Fibroblast of skin of left quadriceps (primary cell): Measurements from ENCODE around the gene USP8.
A peak's percentile ranks its signal among the peaks of the same experiment; 100 is the strongest.
"Not testable (repeated sequence)": the region's sequence is repeated elsewhere in the genome, so short reads cannot be mapped to it uniquely, and the experiment has no call there.

Experiments used
- DNase-seq, 2 experiments: peaks; one replicate each; pipeline ENCODE4 v3.0.0-alpha.2; 2013; ENCODE audit warnings: low read depth in 2 of 2

USP8 gene

GRCh38 chr15:50440932-50441331 is 16.7 kb downstream of the USP8 start:
- no peak for DNase-seq

GRCh38 chr15:50452927-50453326 is 28.7 kb downstream of the USP8 start:
- peak; percentile 14 to 26 for DNase-seq

DNA sequence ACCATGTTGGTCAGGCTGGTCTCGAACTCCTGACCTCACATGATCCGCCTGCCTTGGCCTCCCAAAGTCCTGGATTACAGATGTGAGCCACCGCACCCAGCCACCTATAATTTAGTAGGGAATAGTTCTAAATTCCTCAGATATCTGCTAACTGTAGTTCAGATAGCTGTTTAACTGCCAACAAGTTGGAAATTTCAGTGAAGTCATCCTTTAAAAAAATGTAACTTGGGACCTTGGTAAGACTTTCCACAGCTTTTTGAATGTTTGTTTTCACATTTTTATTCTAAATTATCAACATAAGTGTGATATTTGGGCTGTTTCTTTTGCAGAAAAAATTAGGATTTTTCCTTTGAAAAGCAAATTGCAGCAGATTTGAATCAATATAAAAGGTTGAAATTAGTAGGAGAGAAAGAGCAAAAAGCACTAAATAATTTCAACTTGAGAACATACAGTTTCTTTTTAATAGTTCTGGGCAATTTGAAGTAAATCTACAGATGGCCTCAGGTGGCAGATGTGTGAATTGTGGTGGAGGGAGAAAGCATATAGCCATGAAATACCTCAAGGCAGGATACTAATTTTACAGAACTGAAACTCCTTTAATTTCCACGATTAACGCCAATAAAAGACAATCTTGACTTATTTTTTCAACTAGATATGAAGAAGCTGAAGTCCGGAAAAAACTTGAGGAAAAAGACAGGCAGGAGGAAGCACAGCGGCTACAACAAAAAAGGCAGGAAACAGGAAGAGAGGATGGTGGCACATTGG is 34.3 kb downstream of the USP8 start:
- DNase-seq, result no peak

- no peak for DNase-seq
Measured at GRCh38 chr15:50463423-50464358, 39.5 kb downstream of the USP8 start.

- DNase-seq, result no peak
Measured at GRCh38 chr15:50471072-50471471, 46.9 kb downstream of the USP8 start.

DNA sequence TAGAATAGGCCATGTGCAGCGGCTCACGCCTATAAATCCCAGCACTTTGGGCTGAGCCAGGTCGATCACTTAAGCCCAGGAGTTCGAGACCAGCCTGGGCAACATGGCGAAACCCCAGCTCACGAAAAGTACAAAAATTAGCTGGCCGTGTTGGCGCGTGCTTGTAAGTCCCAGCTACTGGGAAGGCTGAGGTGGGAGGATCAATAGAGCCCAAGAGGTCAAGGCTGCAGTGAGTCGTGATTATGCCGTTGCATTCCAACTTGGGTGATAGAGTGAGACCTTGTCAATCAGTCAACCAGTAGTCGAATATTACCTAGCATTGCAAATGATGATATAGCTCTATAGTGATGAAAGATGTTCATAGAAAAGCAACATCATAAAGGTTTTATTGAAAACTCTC is 51.9 kb downstream of the USP8 start:
- no peak for DNase-seq

- DNase-seq, result no peak
Measured at GRCh38 chr15:50484781-50485180, 60.6 kb downstream of the USP8 start.

GRCh38 chr15:50485389-50485788 is 61.2 kb downstream of the USP8 start:
- no peak for DNase-seq

DNA sequence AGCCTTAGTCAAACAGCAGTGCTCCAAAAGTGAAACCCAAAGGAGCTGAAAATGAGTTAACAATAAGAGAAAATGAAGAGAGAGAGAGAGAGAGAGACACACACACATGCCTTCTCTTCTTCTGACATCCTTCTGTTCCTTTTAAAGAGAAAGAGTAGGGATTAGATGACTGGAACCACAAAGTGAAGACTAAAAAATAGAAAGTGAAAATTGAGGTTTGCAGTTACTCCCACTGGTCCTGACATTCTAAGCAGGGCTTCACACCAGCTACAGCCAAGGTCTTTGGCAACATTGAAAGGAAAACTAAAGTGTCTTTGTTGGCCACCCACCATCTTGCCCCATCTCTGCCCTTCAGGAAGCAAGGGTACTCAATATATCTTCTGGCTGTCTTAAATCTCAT is 63.1 kb downstream of the USP8 start:
- no peak for DNase-seq

DNA sequence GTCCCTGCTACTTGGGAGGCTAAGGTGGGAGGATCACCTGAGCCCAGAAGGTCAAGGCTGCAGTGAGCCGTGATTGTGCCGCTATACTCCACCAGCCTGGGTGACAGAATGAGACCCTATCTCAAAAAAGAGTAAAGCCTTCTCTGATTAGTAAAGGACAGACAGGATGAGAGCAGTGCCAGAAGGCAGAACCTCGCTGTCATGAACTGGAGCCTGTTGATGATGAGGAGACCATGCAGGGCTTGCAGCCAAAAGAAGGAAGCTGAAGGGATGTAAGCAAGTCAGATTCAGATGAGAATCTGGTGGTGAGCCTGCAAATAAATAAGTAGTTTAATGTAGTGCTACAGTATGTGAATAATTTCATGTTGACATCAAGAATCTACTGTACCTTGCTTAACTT is 69.4 kb downstream of the USP8 start:
- no peak for DNase-seq

DNA sequence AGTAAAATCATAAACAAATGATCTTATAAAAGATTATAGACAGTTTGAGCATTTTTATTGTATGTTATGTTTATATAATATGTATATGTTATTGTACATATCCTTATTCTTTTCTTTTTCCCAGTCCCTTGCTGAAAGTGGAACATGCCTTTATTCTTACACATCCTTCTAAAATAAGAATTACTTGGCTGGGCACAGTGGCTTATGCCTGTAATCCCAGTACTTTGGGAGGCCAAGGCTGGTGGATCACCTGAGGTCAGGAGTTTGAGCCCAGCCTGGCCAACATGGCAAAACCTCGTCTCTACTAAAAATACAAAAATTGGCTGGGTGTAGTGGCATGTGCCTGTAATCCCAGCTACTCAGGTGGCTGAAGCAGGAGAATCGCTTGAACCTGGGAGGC is 70.3 kb downstream of the USP8 start:
- DNase-seq, result not testable (repeated sequence)

DNA sequence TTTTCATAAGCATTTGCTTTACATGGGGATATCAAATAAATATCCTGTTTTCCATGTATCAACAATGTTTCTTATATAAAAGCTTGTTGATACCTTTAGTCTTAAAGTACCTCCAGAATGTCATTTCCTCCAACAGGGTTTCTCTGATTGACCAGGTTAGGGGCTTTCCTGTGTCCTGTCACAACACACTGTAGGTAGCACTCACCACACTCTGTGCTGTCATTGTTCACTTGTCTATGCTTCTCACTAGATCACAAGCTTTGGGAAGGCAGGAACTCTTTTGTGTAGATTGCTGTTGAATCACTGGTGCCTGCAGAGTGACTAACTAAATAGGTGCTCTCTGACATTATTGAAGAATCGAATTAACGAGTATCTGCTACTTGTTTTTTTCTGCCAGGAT is 72.5 kb downstream of the USP8 start:
- no peak for DNase-seq

- DNase-seq, result no peak
Measured at GRCh38 chr15:50500352-50500751, 76.1 kb downstream of the USP8 start.

DNA sequence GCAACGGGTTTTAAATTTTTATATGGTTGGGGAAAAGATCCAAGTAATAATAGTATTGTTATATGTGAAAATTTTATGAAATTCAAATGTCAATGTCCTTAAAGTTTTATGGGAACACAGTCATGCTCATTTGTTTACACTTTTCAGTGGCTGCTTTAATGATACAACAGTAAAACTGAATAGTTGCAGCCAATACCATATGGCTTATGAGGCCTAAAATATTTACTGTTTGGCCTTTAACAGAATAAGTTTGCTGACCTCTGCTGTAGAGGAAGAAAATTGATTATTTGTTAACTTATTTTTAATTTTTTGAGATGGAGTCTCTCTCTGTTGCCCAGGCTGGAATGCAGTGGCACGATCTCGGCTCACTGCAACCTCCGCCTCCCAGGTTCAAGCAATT is 77.6 kb downstream of the USP8 start:
- no peak for DNase-seq

GRCh38 chr15:50503144-50503543 is 78.9 kb downstream of the USP8 start:
- no peak for DNase-seq

GRCh38 chr15:50505656-50506055 is 81.5 kb downstream of the USP8 start:
- DNase-seq, result not testable (repeated sequence)

GRCh38 chr15:50506121-50506520 is 81.9 kb downstream of the USP8 start:
- DNase-seq, result no peak

DNA sequence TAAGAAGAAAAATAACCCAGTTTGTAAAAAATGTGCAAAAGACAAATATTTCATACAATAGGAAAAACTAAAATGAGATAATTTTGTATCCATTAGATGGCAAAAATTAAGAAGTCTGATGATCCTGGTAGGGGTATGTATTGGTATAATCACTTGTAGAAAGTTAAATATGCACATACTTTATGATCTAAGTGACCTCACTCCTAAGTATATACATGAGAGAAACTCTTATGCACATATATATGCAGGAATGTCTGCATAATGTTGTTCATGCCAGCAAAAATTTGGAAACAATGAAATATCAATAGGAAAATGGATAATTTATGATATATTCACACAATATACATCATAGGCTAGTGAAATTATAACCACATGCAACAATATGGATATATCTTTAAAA is 88.8 kb downstream of the USP8 start:
- no peak for DNase-seq

DNA sequence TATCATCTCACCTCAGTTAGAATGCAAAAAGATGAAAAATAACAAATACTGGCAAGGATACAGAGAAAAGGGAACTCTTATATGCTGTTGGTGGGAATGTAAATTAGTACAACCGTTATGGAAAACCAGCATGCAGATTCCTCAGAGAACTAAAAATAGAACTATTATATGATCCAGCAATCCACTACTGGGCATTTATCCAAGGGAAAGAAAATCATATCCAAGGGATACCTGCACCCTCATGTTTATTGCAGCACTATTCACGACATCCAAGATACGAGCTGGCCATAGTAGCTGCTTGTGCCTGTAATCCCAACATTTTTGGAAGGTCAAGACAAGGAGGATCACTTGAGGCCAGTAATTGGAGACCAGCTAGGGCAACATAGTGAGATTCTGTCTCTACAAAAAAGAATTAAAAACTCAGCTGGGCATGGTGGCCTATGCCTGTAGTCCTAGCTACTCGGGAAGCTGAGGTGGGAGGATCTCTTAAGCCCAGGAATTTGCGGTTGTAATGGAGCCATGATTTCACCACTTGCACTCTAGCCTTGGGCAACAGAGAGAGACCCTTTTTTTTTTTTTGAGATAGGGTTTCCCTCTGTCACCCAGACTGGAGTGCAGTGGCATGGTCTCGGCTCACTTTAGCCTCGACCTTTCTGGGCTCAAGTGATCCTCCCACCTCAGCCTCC is 95.7 kb downstream of the USP8 start:
- DNase-seq, result peak in 1 of 2 experiments; percentile 23

DNA sequence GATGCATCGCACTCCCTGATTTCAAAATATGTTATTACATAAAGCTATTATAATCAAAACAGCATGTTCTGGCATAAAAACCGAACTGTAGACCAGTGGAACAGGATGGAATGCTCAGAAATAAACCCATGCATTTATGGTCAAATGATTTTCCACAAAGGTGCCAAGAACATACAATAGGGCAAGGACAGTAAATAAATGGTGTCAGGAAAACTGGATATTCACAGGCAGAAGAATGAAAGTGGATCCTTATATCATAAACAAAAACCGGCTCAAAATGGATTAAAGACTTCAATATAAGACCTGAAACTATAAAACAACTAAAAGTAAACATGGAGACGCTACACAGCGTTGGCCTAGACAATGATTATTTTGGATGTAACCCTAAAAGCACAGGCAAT is 99.6 kb downstream of the USP8 start:
- no peak for DNase-seq

- DNase-seq, result no peak
Measured at GRCh38 chr15:50531163-50531562, 107.0 kb downstream of the USP8 start.

DNA sequence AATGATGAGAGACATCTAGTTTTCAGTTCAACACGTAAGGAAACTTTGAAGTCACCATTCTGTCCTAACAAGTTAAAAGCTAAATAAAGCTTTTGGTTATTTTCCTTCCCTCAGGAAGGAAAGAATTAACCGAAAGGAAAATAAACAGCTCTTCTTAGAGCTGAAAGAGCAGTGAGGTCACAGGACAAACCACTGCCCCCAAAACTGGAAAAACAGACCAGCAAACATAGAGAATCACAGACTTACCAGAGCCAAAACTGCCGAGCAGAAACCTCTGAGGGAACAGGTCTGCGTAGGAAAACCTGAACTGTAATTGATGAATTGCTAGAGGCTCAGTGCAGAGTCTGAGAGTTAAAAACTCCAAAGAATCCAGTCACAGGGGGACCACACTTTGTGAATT is 107.6 kb downstream of the USP8 start:
- DNase-seq, result no peak

DNA sequence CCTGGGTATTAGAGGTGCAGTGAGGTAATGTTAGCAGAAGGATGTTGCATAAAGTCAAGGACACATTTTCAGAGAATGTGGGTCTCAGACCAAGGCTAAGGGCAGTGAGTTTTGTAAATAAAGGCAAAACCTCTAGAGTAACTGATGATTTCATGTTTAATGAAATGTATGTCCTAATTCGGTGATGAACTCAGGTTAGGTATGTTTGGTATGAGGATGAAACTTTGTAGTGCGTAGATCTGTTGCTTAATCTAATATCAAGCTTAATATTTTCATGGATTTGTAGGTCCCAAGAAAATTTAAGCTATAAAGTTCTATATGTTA is 118.6 kb downstream of the USP8 start:
- DNase-seq, result peak in 1 of 2 experiments; percentile 38
